H9 (cell line): Measurements from ENCODE around the gene CD9. TPM values are rescaled to one million over a fixed set of nuclear protein-coding genes. Genes with fewer than 3 reads are reported as not detected.

Experiments used
- DNase-seq: peaks from one replicate; pipeline ENCODE4 v3.0.0-alpha.2; 2017
- H2AFZ ChIP-seq: one replicate; pipeline ENCODE4 v1.6.1; 2013; ENCODE audit warnings: mild to moderate bottlenecking, low read length, control low read depth, moderate library complexity
- H2AK5ac ChIP-seq: 2 replicates; pipeline ENCODE4 v1.6.1; 2013; ENCODE audit warnings: low read length, control low read depth, mixed read lengths; ENCODE audit not compliant: insufficient read length
- H2BK120ac ChIP-seq: one replicate; pipeline ENCODE4 v1.6.1; 2013; ENCODE audit warnings: low read depth, mild to moderate bottlenecking, low read length, control low read depth, inconsistent platforms; ENCODE audit not compliant: poor library complexity, severe bottlenecking
- H2BK12ac ChIP-seq: 2 replicates; pipeline ENCODE4 v1.6.1; 2013; ENCODE audit warnings: low read length, control low read depth, mixed read lengths, low read depth; ENCODE audit not compliant: insufficient read length
- H2BK15ac ChIP-seq: 2 replicates; pipeline ENCODE4 v1.6.1; 2013; ENCODE audit warnings: low read depth, low read length, control low read depth
- H2BK20ac ChIP-seq: one replicate; pipeline ENCODE4 v1.6.1; 2013; ENCODE audit warnings: low read depth, mild to moderate bottlenecking, low read length, control low read depth, inconsistent platforms; ENCODE audit not compliant: poor library complexity, severe bottlenecking
- H2BK5ac ChIP-seq: 2 replicates; pipeline ENCODE4 v1.6.1; 2013; ENCODE audit warnings: low read length, control low read depth, mixed read lengths; ENCODE audit not compliant: insufficient read length
- H3K14ac ChIP-seq: 2 replicates; pipeline ENCODE4 v1.6.1; 2013; ENCODE audit warnings: low read length, control low read depth; ENCODE audit not compliant: insufficient read depth
- H3K18ac ChIP-seq: 2 replicates; pipeline ENCODE4 v1.6.1; 2013; ENCODE audit warnings: low read depth, mild to moderate bottlenecking, mixed read lengths, low read length, control low read depth; ENCODE audit not compliant: insufficient read length
- H3K23ac ChIP-seq: 2 replicates; pipeline ENCODE4 v1.6.1; 2013; ENCODE audit warnings: low read length, control low read depth, mixed read lengths, low read depth; ENCODE audit not compliant: insufficient read length
- H3K23me2 ChIP-seq: 2 replicates; pipeline ENCODE4 v1.6.1; 2013; ENCODE audit warnings: low read depth, mild to moderate bottlenecking, mixed read lengths, low read length, control low read depth; ENCODE audit not compliant: insufficient read length, poor library complexity, severe bottlenecking
- H3K27ac ChIP-seq: 2 replicates; pipeline ENCODE4 v1.5.1; 2013; ENCODE audit warnings: low read length, control low read depth, mixed read lengths, low read depth; ENCODE audit not compliant: insufficient read length
- H3K27me3 ChIP-seq: 2 replicates; pipeline ENCODE4 v1.6.1; 2013; ENCODE audit warnings: low read length, control low read depth, inconsistent platforms; ENCODE audit not compliant: insufficient read depth
- H3K4ac ChIP-seq: 2 replicates; pipeline ENCODE4 v1.6.1; 2013; ENCODE audit warnings: low read depth, mild to moderate bottlenecking, control low read depth, inconsistent platforms, low read length, moderate library complexity
- H3K4me1 ChIP-seq: 2 replicates; pipeline ENCODE4 v1.6.1; 2013; ENCODE audit warnings: low read length, control low read depth, inconsistent platforms; ENCODE audit not compliant: insufficient read depth
- H3K4me2 ChIP-seq: 2 replicates; pipeline ENCODE4 v1.6.1; 2013; ENCODE audit warnings: low read length, control low read depth, mixed read lengths; ENCODE audit not compliant: insufficient read length, insufficient read depth
- H3K56ac ChIP-seq: 2 replicates; pipeline ENCODE4 v1.6.1; 2013; ENCODE audit warnings: low read depth, mild to moderate bottlenecking, mixed read lengths, low read length, control low read depth; ENCODE audit not compliant: insufficient read length
- H3K79me1 ChIP-seq: 2 replicates; pipeline ENCODE4 v1.6.1; 2013; ENCODE audit warnings: low read depth, mild to moderate bottlenecking, moderate library complexity, low read length, control low read depth, inconsistent platforms; ENCODE audit not compliant: insufficient read depth, poor library complexity, severe bottlenecking
- H3K79me2 ChIP-seq: 2 replicates; pipeline ENCODE4 v1.6.1; 2013; ENCODE audit warnings: low read length, control low read depth, inconsistent platforms; ENCODE audit not compliant: insufficient read depth
- H3K9ac ChIP-seq: 2 replicates; pipeline ENCODE4 v1.6.1; 2013; ENCODE audit warnings: low read length, control low read depth, mixed read lengths; ENCODE audit not compliant: insufficient read length; ENCODE audit errors: extremely low read depth
- H3K9me3 ChIP-seq: one replicate; pipeline ENCODE4 v1.6.1; 2013; ENCODE audit warnings: low read depth, low read length, inconsistent platforms; ENCODE audit not compliant: control insufficient read depth
- H3T11ph ChIP-seq: one replicate; pipeline ENCODE4 v1.6.1; 2013; ENCODE audit warnings: mild to moderate bottlenecking, low read length, control low read depth, inconsistent platforms
- H4K20me1 ChIP-seq: one replicate; pipeline ENCODE4 v1.6.1; 2013; ENCODE audit not compliant: control insufficient read depth, insufficient read length, insufficient read depth
- H4K5ac ChIP-seq: 2 replicates; pipeline ENCODE4 v1.6.1; 2013; ENCODE audit warnings: low read depth, mild to moderate bottlenecking, mixed read lengths, low read length, control low read depth; ENCODE audit not compliant: insufficient read length
- H4K8ac ChIP-seq: replicated peaks from 2 replicates; pipeline ENCODE4 v1.6.1; 2013; ENCODE audit warnings: low read length, control low read depth, mixed read lengths, low read depth; ENCODE audit not compliant: insufficient read length
- H4K91ac ChIP-seq: 2 replicates; pipeline ENCODE4 v1.6.1; 2013; ENCODE audit warnings: low read depth, mild to moderate bottlenecking, moderate library complexity, mixed read lengths, low read length, control low read depth; ENCODE audit not compliant: insufficient read length
- H3K27ac Mint-ChIP-seq, 3 experiments: 2 replicates in 2 of 3; 3 replicates in 1 of 3; pipeline ENCODE4 v1.8.0; 2020 to 2021; ENCODE audit warnings: mixed read lengths in 3 of 3, mild to moderate bottlenecking in 1 of 3, moderate library complexity in 1 of 3
- H3K27me3 Mint-ChIP-seq: 2 replicates; pipeline ENCODE4 v1.8.0; 2021; ENCODE audit warnings: low read depth, mild to moderate bottlenecking, moderate library complexity, mixed read lengths
- H3K36me3 Mint-ChIP-seq, 3 experiments: 2 replicates in 2 of 3; 3 replicates in 1 of 3; pipeline ENCODE4 v1.8.0; 2020 to 2021; ENCODE audit warnings: low read depth in 3 of 3, mixed read lengths in 3 of 3; ENCODE audit not compliant: insufficient read depth in 1 of 3
- H3K4me1 Mint-ChIP-seq, 2 experiments: 2 replicates each; pipeline ENCODE4 v1.8.0; 2020; ENCODE audit warnings: mixed read lengths in 2 of 2
- H3K4me3 Mint-ChIP-seq, 2 experiments: 2 replicates in 1 of 2; 3 replicates in 1 of 2; pipeline ENCODE4 v1.8.0; 2020 to 2021; ENCODE audit warnings: mild to moderate bottlenecking in 2 of 2, mixed read lengths in 2 of 2, moderate library complexity in 1 of 2
- H3K9me3 Mint-ChIP-seq, 2 experiments: 2 replicates in 1 of 2; 3 replicates in 1 of 2; pipeline ENCODE4 v1.8.0; 2020; ENCODE audit warnings: mild to moderate bottlenecking in 2 of 2, mixed read lengths in 2 of 2, moderate library complexity in 1 of 2
- WGBS: extraction: QIAGEN DNeasy Blood & Tissue Kit; methylation state at CpG from one replicate; pipeline ENCODE4 v1.1.7; 2013; ENCODE audit warnings: missing lambda C conversion rate, low lambda C conversion rate, mixed read lengths; ENCODE audit not compliant: insufficient read length; ENCODE audit errors: extremely low coverage; 5-methylcytosine and 5-hydroxymethylcytosine counted together
- total RNA-seq: library from RNA; stranded (reverse); gene quantifications from 2 replicates; pipeline ENCODE4 v1.2.1, GENCODE V29; 2021
- TF ChIP-seq, protein P1 (sequence below): fragments of 200-600 bp; sonication (generic); conservative IDR thresholded peaks from 3 replicates; pipeline ENCODE4 v1.8.0; 2021; ENCODE audit warnings: antibody characterized with exemption, mild to moderate bottlenecking

The CD9 gene
- total RNA-seq, 1 experiment from 2014 or later = 132 TPM

DNA sequence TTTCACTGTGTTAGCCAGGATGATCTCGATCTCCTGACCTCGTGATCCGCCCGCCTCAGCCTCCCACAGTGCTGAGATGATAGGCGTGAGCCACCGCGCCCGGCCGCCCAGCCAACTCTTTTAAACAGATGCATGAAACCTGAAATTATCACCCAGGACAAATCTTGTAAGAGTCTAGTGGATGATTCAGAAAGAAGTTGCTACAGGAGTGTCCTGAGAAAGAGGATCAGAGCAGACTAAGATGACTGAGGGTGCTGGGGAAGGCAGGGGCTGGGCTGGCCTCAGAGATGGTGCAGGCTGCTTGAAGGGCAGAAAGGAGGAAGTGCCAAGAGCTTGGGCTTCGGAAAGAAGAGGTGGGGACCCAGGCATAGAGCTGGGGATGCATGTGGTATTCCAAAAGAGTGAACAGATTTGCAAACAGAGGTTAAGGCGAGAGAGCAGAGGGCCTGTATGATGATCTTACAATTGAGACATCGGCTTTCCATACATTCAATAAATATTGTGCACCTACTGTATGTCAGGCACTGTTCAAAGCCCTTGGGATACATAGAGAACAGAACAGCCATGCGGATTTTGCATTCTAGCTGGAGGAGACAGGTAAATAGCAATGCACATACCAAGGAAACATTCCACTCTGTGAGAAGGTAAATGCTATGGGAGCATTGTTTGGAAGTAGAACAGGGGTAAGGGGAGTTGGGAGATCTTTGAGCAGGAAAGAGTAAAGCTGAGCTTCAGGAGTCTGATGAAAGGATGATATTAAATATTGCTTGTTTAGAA, 7.4 kb upstream of the CD9 start:
- Mint-ChIP-seq H3K36me3 (no peaks in the 10 kb centered on the region; a peak in 2 of 7 replicates), H3K9me3 (peaks cover 0 to 3% of the 10 kb centered on the region in 2 experiments; a peak in 1 of 5 replicates), H3K27me3 (no peaks in the 10 kb centered on the region), H3K4me3 (no peak overlapping the region; a peak in 2 of 5 replicates), H3K4me1 (peaks cover 40 to 52% of the 10 kb centered on the region in 2 experiments), H3K27ac (peak overlapping the region in 2 of 3 experiments; percentile 41 to 49; a peak in 2 of 7 replicates)
- Histone ChIP-seq H3K9me3 (no peaks in the 10 kb centered on the region), H3K79me2 (no peaks in the 10 kb centered on the region), H3T11ph (no peak overlapping the region), H4K8ac (no peak overlapping the region), H2BK120ac (no peak overlapping the region), H3K27ac (no peak overlapping the region), H3K79me1 (no peaks in the 10 kb centered on the region), H4K20me1 (no peaks in the 10 kb centered on the region), H4K5ac (no peak overlapping the region), H3K23ac (no peak overlapping the region), H3K14ac (no peak overlapping the region), H2BK20ac (no peak overlapping the region), H4K91ac (no peak overlapping the region), H3K4me2 (no peak overlapping the region), H2BK5ac (no peak overlapping the region), H2AK5ac (no peak overlapping the region), H3K27me3 (no peaks in the 10 kb centered on the region), H2BK15ac (no peak overlapping the region), H3K56ac (no peak overlapping the region), H3K4ac (no peak overlapping the region), H3K4me1 (peaks cover 3% of the 10 kb centered on the region; the same call in 1 of the 2 replicates), H2BK12ac (no peak overlapping the region), H3K18ac (no peak overlapping the region), H2AFZ (no peak overlapping the region), H3K9ac (no peak overlapping the region), H3K23me2 (no peaks in the 10 kb centered on the region)
- no peak for DNase-seq
- WGBS = no CpG with 5 or more reads among the region's 13 CpGs
- TF ChIP-seq, protein P1, sequence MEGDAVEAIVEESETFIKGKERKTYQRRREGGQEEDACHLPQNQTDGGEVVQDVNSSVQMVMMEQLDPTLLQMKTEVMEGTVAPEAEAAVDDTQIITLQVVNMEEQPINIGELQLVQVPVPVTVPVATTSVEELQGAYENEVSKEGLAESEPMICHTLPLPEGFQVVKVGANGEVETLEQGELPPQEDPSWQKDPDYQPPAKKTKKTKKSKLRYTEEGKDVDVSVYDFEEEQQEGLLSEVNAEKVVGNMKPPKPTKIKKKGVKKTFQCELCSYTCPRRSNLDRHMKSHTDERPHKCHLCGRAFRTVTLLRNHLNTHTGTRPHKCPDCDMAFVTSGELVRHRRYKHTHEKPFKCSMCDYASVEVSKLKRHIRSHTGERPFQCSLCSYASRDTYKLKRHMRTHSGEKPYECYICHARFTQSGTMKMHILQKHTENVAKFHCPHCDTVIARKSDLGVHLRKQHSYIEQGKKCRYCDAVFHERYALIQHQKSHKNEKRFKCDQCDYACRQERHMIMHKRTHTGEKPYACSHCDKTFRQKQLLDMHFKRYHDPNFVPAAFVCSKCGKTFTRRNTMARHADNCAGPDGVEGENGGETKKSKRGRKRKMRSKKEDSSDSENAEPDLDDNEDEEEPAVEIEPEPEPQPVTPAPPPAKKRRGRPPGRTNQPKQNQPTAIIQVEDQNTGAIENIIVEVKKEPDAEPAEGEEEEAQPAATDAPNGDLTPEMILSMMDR = no peak
